OCI-LY3 (cell line): ENCODE measurements around the gene RPL31.

Experiments
- H2AFZ ChIP-seq: fragments of 200-600, 300-600 bp; shearing (Covaris generic); 2 replicates; pipeline ENCODE4 v1.6.0; 2014; ENCODE audit warnings: antibody characterized with exemption, low read depth, low read length
- H3K27ac ChIP-seq: fragments of 200-600, 300-600 bp; sonication (generic); 2 replicates; pipeline ENCODE4 v1.5.1; 2014; ENCODE audit warnings: mild to moderate bottlenecking, low read length, moderate library complexity, mixed read lengths
- H3K27me3 ChIP-seq: fragments of 200-600, 300-600 bp; sonication (generic); 2 replicates; pipeline ENCODE4 v1.6.1; 2014; ENCODE audit warnings: low read depth, low read length, mixed read lengths
- H3K36me3 ChIP-seq: fragments of 200-600, 300-600 bp; sonication (generic); replicated peaks from 2 replicates; pipeline ENCODE3; 2014; ENCODE audit warnings: low read depth, low read length, mixed read lengths
- H3K4me1 ChIP-seq: fragments of 300-600, 200-600 bp; sonication (generic); 2 replicates; pipeline ENCODE4 v1.6.1; 2014; ENCODE audit warnings: low read length, mixed read lengths
- H3K4me2 ChIP-seq: fragments of 200-600, 300-600 bp; sonication (generic); 2 replicates; pipeline ENCODE4 v1.6.1; 2014; ENCODE audit warnings: low read length, mixed read lengths
- H3K4me3 ChIP-seq: fragments of 300-600, 200-600 bp; sonication (generic); 2 replicates; pipeline ENCODE4 v1.5.1; 2014; ENCODE audit warnings: antibody characterized with exemption, mild to moderate bottlenecking, low read length, moderate library complexity
- H3K79me2 ChIP-seq: fragments of 300-600, 200-600 bp; shearing (Covaris generic); 2 replicates; pipeline ENCODE4 v1.6.1; 2014; ENCODE audit warnings: mild to moderate bottlenecking, low read length, mixed read lengths
- H3K9ac ChIP-seq: fragments of 300-600, 200-600 bp; shearing (Covaris generic); 2 replicates; pipeline ENCODE4 v1.6.0; 2014; ENCODE audit warnings: mild to moderate bottlenecking, low read length, moderate library complexity
- H3K9me3 ChIP-seq: fragments of 200-600, 300-600 bp; shearing (Covaris generic); 2 replicates; pipeline ENCODE4 v1.6.1; 2014; ENCODE audit warnings: low read length, mixed read lengths; ENCODE audit not compliant: insufficient read depth
- H4K20me1 ChIP-seq: fragments of 200-600, 300-600 bp; sonication (generic); 2 replicates; pipeline ENCODE4 v1.6.1; 2016; ENCODE audit warnings: low read length, mixed read lengths; ENCODE audit not compliant: insufficient read depth
- CTCF ChIP-seq: fragments of 200-600, 300-600 bp; sonication (generic); IDR thresholded peaks from 2 replicates; pipeline ENCODE4 v1.5.1; 2014; ENCODE audit warnings: antibody characterized with exemption, low read length, low read depth
- EZH2phosphoT487 ChIP-seq: fragments of 200-600 bp; shearing (Covaris generic); IDR thresholded peaks from 2 replicates; pipeline ENCODE4 v1.6.1; 2018; ENCODE audit warnings: antibody characterized with exemption, mixed run types, low read depth

The RPL31 gene

GRCh38 chr2:101036562-101036961 is 34.5 kb downstream of the RPL31 start:
- Histone ChIP-seq H3K27ac (no peak overlapping the region), H3K79me2 (no peaks in the 10 kb centered on the region), H3K4me1 (peaks cover 7% of the 10 kb centered on the region), H2AFZ (no peak overlapping the region), H3K36me3 (no peaks in the 10 kb centered on the region), H4K20me1 (no peaks in the 10 kb centered on the region), H3K9ac (no peak overlapping the region), H3K4me3 (no peak overlapping the region), H3K9me3 (no peaks in the 10 kb centered on the region), H3K4me2 (no peak overlapping the region), H3K27me3 (0 out of 2 replicates have a peak, but pooled peaks cover 3% of the 10 kb centered on the region)
- peak; percentile 74 for TF ChIP-seq CTCF
- no peak for TF ChIP-seq EZH2phosphoT487

GRCh38 chr2:101037161-101037755 is 35.2 kb downstream of the RPL31 start:
- Histone ChIP-seq H3K9me3 (no peaks in the 10 kb centered on the region), H3K27me3 (0 out of 2 replicates have a peak, but pooled peaks cover 3% of the 10 kb centered on the region), H3K4me2 (no peak overlapping the region), H3K4me3 (no peak overlapping the region), H3K9ac (no peak overlapping the region), H3K4me1 (peaks cover 7% of the 10 kb centered on the region), H4K20me1 (no peaks in the 10 kb centered on the region), H3K79me2 (no peaks in the 10 kb centered on the region), H2AFZ (no peak overlapping the region), H3K36me3 (no peaks in the 10 kb centered on the region), H3K27ac (no peak overlapping the region)
- TF ChIP-seq EZH2phosphoT487: no peak
- TF ChIP-seq CTCF: no peak

GRCh38 chr2:101038455-101039255 is 36.6 kb downstream of the RPL31 start:
- Histone ChIP-seq H2AFZ (no peak overlapping the region), H3K9me3 (no peaks in the 10 kb centered on the region), H3K27me3 (peaks cover 10% of the 10 kb centered on the region; the same call in 1 of the 2 replicates), H3K9ac (no peak overlapping the region), H3K36me3 (no peaks in the 10 kb centered on the region), H3K79me2 (no peaks in the 10 kb centered on the region), H3K4me2 (no peak overlapping the region), H3K4me1 (peaks cover 11% of the 10 kb centered on the region), H3K4me3 (no peak overlapping the region), H3K27ac (no peak overlapping the region), H4K20me1 (no peaks in the 10 kb centered on the region)
- TF ChIP-seq CTCF: peak; percentile 57
- no peak for TF ChIP-seq EZH2phosphoT487

- no peak overlapping the region for H3K9ac ChIP-seq
- TF ChIP-seq CTCF (no peak), EZH2phosphoT487 (no peak)
- no peak overlapping the region for H3K4me3 ChIP-seq
- H2AFZ ChIP-seq: no peak overlapping the region
- no peaks in the 10 kb centered on the region for H4K20me1 ChIP-seq
- H3K79me2 ChIP-seq: no peaks in the 10 kb centered on the region
- no peaks in the 10 kb centered on the region for H3K36me3 ChIP-seq
- no peaks in the 10 kb centered on the region for H3K9me3 ChIP-seq
- H3K27me3 ChIP-seq: peaks cover 10% of the 10 kb centered on the region; the same call in 1 of the 2 replicates
- H3K27ac ChIP-seq: no peak overlapping the region
- H3K4me1 ChIP-seq: peaks cover 18% of the 10 kb centered on the region
- H3K4me2 ChIP-seq: no peak overlapping the region
These were observed 38.0 kb downstream of the RPL31 start for GRCh38 chr2:101040072-101040471.
